ENCODE measurements around the gene SRSF6.

- TF ChIP-seq EZH2 (IDR thresholded peaks at IDR 0.05; ENCODE audit: insufficient read depth, low read length) = no peak
- TF ChIP-seq, protein P1, sequence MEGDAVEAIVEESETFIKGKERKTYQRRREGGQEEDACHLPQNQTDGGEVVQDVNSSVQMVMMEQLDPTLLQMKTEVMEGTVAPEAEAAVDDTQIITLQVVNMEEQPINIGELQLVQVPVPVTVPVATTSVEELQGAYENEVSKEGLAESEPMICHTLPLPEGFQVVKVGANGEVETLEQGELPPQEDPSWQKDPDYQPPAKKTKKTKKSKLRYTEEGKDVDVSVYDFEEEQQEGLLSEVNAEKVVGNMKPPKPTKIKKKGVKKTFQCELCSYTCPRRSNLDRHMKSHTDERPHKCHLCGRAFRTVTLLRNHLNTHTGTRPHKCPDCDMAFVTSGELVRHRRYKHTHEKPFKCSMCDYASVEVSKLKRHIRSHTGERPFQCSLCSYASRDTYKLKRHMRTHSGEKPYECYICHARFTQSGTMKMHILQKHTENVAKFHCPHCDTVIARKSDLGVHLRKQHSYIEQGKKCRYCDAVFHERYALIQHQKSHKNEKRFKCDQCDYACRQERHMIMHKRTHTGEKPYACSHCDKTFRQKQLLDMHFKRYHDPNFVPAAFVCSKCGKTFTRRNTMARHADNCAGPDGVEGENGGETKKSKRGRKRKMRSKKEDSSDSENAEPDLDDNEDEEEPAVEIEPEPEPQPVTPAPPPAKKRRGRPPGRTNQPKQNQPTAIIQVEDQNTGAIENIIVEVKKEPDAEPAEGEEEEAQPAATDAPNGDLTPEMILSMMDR (IDR thresholded peaks at IDR 0.05; ENCODE audit: insufficient read depth, low read depth, low read length) = no peak
Observed at GRCh38 chr20:43462660-43463526, 5.2 kb downstream of the SRSF6 start.
